ENCODE measurements around the gene IGFBP3.

IGFBP3 gene

GRCh38 chr7:45921699-45922519 is 837 bp upstream of the IGFBP3 start:
- peak; percentile 7 to 15 for DNase-seq

DNA sequence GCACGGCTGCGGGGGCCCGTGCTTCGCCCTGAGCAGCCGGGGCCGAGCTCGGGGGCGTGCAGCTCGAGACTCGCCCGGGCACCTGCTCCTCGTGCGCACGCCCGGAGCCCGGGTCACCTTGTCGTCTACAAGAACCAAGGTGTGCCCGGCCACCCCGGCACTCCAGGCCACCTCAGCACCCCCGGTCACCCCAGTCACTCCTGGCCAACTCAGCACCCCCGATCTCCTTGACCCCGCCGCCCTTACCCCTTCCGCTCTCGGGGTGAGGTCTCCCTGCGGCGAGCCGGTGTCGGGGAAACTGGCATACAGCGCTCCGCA is 268 bp upstream of the IGFBP3 start:
- no peak for DNase-seq

- DNase-seq = no peak
Observed at GRCh38 chr7:45919993-45920459, 1.0 kb downstream of the IGFBP3 start.

- DNase-seq = no peak
Observed at GRCh38 chr7:45919231-45919784, 1.8 kb downstream of the IGFBP3 start.

DNA sequence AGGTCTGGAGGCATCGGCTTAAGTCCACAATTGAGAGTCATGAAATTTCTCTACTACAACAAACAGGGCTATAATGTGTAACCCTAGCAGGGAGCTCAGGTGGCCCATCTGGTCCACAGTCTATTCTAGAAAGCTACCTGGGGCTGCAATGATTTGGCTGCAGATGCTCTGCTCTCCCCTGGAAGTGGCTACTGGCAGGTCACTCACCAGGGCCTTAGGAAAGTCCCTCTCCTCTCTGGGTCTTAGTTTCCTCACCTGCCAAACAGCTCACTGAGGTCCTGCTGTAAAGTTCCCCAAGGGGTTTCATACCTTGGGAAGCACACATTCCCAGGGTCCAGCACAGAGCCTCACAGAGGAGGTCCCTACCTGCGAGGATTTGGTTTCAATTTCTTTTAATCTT is 2.5 kb downstream of the IGFBP3 start:
- DNase-seq = no peak

GRCh38 chr7:45917658-45918057 is 3.4 kb downstream of the IGFBP3 start:
- peak; percentile 42 to 69 for DNase-seq

- no peak for DNase-seq
Observed at GRCh38 chr7:45917064-45917463, 4.0 kb downstream of the IGFBP3 start.

DNA sequence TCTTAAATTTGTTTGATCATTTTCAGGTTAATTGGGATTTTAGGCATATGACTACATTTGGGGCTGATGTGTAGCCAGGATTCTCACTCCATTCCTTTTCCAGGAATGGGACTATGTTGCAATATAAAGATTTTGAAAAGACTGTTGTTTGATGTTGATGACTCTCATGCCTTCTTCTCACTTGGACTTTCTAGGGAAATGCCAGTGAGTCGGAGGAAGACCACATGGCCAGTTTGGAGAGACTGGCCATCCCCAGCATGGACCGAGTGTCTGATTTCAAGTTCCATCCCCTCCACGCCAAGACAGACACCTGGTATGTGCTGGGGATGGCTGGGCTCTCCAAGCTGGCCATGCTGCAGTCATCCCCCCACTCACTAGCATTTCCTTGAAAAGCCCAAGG is 5.5 kb downstream of the IGFBP3 start:
- no peak for DNase-seq

- no peak for DNase-seq
Observed at GRCh38 chr7:45914911-45915310, 6.2 kb downstream of the IGFBP3 start.

- DNase-seq = no peak
Observed at GRCh38 chr7:45912972-45913371, 8.1 kb downstream of the IGFBP3 start.

- no peak for DNase-seq
Observed at GRCh38 chr7:45911311-45911710, 9.8 kb downstream of the IGFBP3 start.

- DNase-seq = no peak
Observed at GRCh38 chr7:45910855-45911254, 10.2 kb downstream of the IGFBP3 start.

GRCh38 chr7:45909561-45909960 is 11.5 kb downstream of the IGFBP3 start:
- DNase-seq = no peak

DNA sequence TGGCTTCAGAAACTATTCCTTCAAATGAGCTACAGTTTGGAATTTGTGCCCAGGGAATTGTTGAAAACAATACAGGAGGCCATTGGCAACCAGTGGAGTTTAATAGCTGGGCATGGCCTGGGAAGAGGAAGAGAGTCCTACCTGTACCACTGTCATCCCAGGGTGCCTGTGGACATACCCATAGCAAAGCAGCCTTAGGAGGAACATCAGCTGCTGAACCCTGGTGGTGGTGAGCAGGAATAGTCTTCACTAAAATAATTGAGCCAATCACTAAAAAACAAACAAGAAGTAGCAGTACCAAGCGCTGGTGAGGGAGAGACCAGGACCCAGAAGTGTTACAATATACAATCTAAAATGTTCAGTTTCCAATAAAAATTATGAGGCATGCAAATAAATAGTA is 18.3 kb downstream of the IGFBP3 start:
- peak in 1 of 2 experiments; percentile 8 for DNase-seq

DNA sequence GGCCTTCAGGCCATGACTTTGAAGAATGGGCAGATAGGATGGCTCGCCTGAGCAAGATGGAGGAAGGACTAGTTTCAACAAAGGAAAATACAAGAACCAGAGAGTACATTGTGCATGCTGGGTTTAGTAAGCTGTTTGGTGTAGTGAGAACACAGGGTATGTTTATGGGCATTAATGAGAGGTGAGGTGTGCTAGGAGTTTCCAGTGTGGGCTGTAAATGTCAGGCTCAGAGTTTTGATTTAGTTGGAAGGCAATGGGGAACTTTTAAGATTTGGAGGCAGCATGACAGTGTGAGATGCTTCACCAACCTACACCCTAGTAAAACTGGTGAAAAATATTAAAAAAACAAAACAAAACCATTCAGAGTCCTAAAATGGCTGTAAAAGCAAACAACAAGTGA is 19.5 kb downstream of the IGFBP3 start:
- DNase-seq = no peak

GRCh38 chr7:45898222-45898621 is 22.9 kb downstream of the IGFBP3 start:
- no peak for DNase-seq

DNA sequence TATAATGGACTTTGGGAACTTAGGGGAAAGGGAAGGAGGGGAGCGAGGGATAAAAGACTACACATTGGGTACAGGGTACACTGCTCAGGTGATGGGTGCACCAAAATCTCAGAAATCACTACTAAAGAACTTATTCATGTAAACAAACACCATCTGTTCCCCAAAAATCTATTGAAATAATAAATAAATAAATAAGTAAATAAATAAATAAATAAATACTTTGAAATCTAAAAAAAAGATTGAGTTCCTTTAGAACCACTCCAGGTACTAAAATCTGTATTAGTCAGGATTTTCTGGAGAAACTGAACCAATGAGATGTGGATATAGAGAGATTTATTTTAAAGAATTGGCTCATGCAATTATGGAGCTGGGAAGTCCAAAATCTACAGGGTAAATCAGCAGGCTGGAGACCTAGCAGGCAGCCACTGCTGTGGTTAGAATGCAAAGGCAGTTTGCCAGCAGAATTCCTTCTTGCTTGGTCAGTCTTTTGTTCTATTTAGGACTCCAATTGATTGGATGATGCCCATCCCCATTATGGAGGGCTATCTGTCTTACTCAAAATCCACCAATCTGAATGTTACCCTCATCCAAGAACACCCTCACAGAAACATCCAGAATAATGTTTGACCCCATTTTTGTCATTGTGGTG is 23.9 kb downstream of the IGFBP3 start:
- DNase-seq = no peak

DNA sequence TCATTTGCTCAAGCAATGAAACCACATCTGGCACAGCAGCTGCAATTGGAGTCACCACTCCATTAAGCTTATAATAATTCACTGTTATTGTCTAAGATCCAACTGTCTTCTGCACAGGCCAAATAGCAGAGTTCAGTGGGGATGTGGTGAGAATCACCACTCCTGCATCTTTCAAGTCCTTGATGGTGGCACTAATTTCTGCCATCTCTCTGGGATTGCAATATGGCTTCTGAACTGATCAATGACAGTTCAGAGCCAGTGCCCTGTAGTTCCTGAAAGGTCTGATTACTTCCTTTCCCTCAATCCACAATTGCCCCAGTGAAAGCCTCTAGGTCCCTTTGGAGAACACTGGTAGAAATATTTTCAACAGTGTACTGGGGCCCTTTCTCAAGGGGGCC is 26.4 kb downstream of the IGFBP3 start:
- no peak for DNase-seq

- no peak for DNase-seq
Observed at GRCh38 chr7:45893996-45894664, 26.9 kb downstream of the IGFBP3 start.

DNA sequence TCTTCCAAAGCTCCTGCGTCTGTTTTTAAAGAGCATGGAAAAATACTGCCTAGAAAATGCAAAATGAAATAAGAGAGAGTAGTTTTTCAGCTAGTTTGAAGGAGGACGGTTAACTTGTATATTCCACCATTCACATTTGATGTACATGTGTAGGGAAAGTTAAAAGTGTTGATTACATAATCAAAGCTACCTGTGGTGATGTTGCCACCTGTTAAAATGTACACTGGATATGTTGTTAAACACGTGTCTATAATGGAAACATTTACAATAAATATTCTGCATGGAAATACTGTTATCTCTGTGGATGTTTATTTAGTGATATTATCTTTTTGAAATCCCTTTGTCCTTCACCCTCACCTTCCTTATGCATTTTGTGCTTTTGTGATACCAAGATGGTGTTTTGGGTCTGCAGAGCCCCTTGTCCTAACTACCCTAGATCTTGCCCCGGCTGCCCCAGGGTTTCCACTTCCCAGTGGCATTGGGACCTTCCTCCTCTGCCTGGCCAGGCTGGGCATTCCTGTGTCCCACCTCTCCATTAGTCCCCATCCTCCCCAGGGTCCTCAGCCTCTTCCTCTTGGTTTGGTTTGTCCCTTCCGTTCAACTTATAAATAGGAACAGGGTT is 27.6 kb downstream of the IGFBP3 start:
- DNase-seq = no peak

- DNase-seq = peak; percentile 66 to 80
Observed at GRCh38 chr7:45892407-45893035, 28.6 kb downstream of the IGFBP3 start.
